HG03571 (cell line): ENCODE results near the gene GEMIN5.

Source experiments
- ATAC-seq: cut with Tn5 transposase; IDR thresholded peaks from one replicate; pipeline ENCODE4 v1.9.1; 2021; ENCODE audit not compliant: unreplicated experiment

Gene GEMIN5

DNA sequence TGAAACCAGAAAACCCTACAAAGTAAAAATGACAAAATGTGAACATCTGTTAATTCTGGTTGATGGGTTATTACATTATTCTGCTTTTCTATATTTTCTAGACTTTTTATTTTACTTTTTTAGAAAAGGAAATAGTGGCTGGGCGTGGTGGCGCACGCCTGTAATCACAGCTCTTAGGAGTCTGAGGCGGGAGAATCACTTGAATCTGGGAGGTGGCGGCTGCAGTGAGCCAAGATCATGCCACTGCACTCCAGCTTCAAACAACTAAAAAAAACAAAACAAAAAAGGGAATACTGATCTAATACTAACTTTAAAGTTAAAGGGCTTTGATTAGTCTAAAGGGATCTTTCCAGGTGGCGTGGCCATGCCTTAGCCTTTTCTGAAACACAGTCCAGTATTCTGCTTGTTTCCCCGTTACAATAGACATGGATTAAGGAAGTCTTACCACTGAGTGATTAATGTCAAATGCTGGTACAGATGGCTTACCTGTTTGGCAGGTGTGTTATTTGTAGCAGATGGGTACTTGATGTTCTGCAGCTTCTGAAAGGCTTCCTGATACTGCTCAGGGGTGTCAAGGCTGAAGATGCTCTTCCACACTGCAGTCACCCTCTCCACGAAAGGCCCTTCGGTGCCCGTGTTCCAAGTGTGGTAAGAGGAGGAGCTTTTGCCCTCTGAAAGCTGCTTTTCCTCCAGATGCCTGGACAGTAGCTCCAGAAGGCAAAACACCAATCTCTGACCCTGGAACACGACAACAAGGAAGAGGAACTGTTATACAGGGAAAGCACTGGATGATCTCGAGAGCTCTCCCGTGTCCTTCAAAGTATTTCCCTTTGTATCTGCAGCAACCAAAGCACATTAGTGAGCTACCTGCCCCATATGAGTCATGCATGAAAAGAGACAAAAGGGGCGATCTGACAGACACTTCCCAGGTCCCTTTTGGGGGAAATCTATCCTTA, 42.1 kb downstream of the GEMIN5 start:
- no peak for ATAC-seq

- no peak for ATAC-seq
Measured at GRCh38 chr5:154893381-154893780, 44.6 kb downstream of the GEMIN5 start.

DNA sequence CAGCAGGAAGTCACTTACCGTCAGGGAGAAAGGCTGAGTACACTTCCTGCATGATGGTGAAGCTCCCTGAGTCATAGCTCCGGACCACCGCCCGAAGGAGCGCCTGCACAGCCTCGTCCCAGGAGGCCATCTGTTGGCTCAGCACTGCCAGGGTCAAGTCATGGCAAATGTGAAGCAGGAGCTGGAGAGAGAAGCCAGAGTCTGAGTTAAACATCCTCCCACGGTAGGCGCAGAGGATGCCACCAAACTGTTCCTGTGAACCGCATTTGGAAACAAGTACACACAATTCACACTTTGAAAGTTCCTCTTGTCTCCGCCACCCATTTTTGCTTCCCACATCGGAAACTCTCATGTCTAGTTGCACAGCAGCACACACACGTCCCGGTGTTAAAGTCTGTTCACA, 45.6 kb downstream of the GEMIN5 start:
- ATAC-seq, result no peak

- ATAC-seq, result no peak
Measured at GRCh38 chr5:154885439-154885838, 52.6 kb downstream of the GEMIN5 start.

DNA sequence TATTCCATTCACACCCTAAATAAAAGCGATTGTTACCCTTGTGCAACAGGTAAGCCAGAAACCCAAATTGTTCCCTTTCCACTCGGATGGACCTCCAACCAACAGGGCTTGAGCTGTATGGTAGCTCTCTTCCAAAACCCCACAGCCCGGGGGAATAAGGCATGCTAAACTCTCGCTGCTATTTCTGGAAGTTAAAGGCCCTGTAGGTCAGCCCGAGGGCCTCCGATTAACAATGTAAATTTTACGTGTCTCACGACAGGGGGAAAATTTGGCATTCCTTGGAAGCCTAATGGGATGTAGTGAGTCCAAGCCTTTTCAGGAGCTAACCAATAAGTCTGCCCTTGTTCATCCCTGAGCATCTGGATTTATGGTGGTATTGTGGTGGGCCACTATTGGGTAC, 53.6 kb downstream of the GEMIN5 start:
- no peak for ATAC-seq

DNA sequence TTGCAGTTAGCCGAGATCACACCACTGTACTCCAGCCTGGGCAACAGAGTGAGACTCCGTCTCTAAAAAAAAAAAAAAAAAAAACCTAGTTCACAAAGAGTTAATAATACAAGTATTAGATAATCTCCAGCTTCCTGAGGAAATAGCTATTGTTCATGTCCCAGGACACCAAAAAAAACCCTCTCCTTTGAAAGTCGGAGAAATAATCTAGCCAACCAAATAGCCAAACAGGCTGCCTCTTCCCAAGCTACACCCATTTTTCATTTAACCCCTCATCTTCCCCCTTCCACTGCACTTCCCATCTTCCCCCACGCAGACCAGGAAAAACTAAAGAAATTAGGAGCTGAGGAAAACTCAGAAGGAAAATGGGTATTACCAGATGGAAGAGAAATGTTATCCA, 56.0 kb downstream of the GEMIN5 start:
- no peak for ATAC-seq

- no peak for ATAC-seq
Measured at GRCh38 chr5:154878642-154879335, 59.2 kb downstream of the GEMIN5 start.

- ATAC-seq, result no peak
Measured at GRCh38 chr5:154873791-154874331, 64.2 kb downstream of the GEMIN5 start.

- ATAC-seq, result no peak
Measured at GRCh38 chr5:154871734-154872133, 66.3 kb downstream of the GEMIN5 start.

DNA sequence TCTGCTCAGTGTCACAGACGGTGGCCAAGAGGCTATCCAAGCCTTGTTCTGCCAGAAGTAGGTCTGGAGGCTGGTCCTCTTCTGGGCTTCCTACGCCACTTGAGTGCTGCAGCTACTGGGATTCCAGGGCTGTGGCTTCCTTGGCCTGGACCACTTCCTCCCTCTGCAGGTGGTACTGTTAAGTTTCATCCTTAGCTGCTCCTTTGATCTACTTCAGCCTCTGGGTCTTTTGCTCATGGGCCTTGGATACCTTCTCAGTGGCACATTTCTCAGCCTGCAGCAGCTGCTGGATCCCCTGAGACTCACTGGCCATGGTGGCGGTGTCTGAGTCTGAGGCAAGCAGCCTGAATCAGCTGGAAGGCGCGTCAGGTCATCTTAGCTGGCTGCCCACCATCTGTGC, 69.3 kb downstream of the GEMIN5 start:
- no peak for ATAC-seq

DNA sequence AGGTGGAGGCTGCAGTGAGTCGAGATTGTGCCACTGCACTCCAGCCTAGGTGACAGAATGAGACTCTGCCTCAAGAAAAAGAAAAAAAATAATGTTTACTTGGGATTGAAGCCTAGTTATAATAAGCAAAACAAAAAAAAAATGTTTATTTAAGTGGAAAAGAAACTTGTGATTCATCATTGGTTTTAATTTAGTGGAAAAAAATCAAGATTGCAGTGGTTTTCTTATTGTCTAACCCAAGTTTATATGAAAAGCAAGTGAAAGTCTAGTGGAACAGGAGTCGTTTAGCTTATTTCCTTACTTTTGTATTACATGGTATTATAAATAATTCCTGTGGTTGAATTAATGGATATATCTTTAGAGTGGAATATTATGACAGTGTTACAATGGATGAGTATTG, 71.2 kb downstream of the GEMIN5 start:
- ATAC-seq, result no peak

DNA sequence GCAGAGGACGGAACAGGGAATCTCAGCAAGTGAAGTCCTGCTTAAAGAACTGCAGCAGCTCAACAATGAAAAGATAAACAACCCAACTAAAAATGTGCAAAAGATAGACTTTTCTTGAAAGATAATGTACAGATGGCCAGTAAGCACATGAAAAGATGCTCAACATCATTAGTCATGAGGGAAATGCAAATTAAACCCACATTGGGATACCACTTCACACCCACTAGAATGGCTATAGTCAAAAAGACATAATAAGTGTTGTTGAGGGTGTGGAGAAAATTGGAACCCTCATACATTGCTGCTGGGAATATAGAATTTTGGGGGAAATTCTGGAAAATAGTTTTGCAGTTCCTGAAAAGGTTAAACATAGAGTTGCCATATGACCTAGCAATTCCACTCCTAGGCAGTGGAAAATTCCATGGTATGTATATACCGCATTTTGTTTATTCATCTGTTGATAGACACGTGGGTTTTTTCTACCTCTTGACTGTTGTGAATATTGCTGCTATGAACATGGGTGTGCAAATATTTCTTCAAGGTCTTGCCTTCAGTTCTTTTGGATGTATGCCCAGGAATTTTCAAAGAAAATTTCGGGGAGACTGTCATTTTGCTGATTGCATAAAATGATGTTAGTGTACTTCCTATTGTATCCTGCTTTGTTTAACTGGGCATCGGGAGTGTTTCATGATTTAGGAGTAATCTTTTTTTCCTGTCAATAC, 72.4 kb downstream of the GEMIN5 start:
- no peak for ATAC-seq

- no peak for ATAC-seq
Measured at GRCh38 chr5:154863291-154864080, 74.5 kb downstream of the GEMIN5 start.

DNA sequence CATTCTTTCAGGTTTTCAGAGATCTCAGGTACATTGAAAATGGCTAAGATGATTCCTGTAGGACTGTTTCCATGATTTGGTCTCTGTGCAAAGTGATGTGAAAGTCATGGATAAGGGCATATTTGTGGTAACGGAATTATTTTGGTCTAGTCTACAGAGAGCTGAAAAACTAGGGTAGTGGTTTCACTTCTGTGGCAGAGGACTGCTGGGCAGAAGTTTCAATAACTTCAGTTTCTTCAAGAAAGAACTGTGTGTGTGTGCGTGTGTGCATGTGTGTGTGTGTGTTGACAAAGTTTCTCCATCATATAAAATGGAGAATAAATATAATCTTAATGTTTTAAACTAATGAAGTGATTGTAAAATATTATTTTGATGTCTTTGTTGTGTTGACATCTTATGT, 75.2 kb downstream of the GEMIN5 start:
- no peak for ATAC-seq

DNA sequence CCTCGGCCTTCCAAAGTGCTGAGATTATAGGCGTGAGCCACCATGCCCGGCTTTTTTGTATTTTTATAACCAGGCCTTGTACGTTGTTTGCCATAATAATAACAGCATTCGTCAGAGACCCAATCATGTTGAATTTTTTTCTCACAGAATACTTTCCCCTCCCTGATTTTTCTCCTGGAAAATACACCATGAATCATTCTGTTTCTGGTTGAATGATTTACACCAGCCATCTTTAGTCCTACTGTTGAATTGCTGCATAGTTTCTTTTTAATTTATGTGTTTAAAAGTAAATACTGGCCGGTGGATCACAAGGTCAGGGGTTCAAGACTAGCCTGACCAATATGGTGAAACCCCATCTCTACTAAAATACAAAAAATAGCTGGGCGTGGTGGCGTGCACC, 76.1 kb downstream of the GEMIN5 start:
- no peak for ATAC-seq

DNA sequence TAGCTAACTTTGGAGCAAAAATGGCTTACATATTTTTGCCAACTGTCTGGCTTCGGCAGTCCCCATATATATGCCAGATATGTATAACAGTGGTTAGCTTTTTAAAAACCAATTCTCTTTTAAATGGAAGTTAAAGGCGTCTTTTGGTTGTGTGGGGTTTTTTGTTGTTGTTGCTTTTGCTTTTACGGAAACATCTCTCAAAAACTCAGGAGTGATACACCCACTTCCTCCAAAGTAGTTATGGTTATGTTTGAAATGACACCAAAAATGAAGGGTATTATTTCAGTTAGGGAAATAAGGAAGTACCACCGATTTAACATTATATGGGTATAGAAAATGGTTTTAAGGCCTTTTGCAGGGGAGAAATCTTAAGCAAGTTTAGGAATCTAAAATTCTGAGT, 77.2 kb downstream of the GEMIN5 start:
- ATAC-seq, result no peak

DNA sequence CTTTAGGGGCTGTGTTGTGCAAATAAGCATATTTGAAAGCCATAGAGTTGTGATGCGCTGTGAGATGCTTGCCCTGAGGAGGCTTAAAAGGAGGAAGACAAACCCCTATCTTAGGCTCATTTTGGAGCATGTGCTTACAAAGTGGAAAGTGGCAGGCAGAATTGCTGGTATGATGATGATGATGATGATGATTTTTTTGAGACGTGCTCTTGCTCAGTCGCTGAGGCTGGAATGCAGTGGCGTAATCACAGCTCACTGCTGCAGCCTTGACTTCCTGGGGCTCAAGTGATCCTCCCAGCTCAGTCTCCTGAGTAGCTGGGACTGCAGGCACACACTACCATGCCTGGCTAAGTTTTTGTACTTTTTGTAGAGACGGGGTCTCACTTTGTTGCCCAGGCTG, 77.9 kb downstream of the GEMIN5 start:
- no peak for ATAC-seq

GRCh38 chr5:154858972-154859871, 78.8 kb downstream of the GEMIN5 start:
- ATAC-seq, result no peak

- ATAC-seq, result peak; percentile 78
Measured at GRCh38 chr5:154858297-154858971, 79.6 kb downstream of the GEMIN5 start, which contains the start of gene CNOT8. Gene CNOT8 (plus strand): TSS chr5:154858627. CDS start chr5:154863279, 4,652 bp downstream.
